GM18508 (cell line): ENCODE data around the gene FGFBP1.

ENCODE experiments used
- ATAC-seq: cut with Tn5 transposase; IDR thresholded peaks from one replicate; pipeline ENCODE4 v1.9.1; 2021; ENCODE audit warnings: moderate number of reproducible peaks; ENCODE audit not compliant: insufficient read depth, unreplicated experiment

Gene FGFBP1

DNA sequence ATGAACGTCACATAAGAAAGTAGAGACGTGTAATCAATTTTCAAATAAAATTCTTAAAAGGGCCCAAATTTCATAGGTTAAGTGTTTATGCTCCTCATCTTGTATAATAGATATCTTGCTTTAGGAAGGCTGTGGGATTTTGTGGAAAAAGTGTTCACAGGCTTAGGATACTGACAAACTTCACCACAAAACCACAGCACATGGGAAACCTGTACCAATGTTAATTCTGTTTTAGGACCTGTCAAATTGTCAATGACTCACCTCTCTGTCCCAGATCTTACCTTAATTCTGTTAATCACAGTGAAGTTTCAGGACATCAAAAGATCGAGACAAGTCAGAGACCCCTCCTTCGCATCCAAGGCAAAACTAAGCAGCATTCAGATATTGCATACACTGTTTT lies 24.2 kb downstream of the FGFBP1 start:
- no peak for ATAC-seq

GRCh38 chr4:15913631-15913970 lies 24.9 kb downstream of the FGFBP1 start:
- ATAC-seq = no peak

GRCh38 chr4:15912961-15913630 lies 25.4 kb downstream of the FGFBP1 start:
- ATAC-seq = no peak

DNA sequence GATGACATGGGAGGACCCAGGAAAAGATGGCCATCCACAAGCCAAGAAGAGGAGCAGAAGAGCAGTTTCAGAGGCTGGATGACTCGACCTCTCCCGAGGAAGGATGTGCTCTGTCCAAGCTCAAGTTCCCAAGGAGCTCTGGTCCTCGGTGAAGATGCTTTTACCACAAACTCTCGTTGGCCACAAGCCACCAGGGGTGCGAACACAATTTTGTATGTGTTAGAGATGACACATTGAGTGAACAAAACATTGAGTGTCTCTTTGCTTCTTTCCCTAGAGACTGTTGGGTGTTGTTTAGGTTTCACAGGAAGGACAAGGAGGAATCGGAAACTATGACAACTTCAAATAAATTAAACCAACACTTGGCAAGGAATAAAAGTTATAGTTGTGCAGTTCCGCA lies 26.3 kb downstream of the FGFBP1 start:
- ATAC-seq = no peak

- no peak for ATAC-seq
These were observed 28.2 kb downstream of the FGFBP1 start for GRCh38 chr4:15910155-15910940.

- ATAC-seq = no peak
These were observed 31.1 kb downstream of the FGFBP1 start for GRCh38 chr4:15907430-15907829.

DNA sequence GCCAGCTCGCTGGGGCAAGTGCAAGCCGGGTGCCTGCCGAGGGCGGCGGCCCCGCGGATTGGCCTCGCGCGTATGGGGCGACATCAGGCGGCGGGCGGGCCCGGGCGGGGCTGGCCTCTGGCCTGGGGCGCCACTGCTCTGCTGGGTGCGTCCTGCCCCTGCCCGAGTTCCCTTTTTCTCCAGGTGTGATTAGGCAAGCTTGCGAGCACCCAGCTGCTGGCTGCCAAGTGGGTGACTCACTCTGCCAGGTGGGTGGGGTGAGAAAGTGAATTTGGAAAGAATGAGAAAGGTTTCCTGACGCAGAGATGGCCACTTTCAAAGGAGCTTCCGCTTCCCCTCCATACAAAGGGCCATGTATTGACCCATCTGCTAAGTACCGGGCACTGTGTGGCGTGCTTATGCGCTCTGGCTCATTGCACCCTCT lies 32.5 kb downstream of the FGFBP1 start:
- no peak for ATAC-seq

DNA sequence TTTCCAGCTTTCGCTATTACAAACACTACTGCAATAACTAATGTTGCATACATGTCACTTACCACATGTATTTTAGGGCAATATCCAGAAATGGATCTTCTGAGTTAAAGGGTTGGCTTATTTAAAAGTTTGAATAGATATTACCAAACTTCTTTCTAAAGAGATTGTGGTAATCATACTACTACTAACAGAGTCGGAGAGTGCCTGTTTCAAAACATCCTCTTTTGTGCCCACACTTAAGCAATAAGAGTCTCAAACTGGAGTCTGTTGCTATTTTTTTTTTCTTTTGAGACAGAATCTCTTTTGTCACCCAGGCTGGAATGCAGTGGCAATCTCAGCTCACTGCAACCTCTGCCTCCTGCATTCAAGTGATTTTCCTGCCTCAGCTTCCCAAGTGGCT lies 35.8 kb downstream of the FGFBP1 start:
- no peak for ATAC-seq

DNA sequence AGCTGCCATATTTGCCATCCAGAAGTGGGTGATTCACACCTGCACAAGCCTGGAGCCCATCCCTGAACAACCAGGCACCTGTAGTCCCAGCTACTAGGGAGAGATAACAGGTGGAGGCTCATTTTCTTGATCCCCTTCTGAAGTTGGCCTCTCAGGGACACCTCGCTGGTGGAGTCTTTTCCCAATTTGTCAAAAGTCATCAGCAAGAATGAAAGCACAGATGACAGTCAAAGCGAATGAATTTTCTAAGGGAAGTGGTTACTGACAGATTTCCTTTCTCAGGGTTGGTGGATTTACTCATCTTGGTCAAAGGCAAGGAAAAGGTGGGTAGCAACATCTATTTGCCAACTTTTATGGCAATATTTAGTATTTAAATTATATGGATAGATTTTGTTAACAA lies 36.5 kb downstream of the FGFBP1 start:
- no peak for ATAC-seq

DNA sequence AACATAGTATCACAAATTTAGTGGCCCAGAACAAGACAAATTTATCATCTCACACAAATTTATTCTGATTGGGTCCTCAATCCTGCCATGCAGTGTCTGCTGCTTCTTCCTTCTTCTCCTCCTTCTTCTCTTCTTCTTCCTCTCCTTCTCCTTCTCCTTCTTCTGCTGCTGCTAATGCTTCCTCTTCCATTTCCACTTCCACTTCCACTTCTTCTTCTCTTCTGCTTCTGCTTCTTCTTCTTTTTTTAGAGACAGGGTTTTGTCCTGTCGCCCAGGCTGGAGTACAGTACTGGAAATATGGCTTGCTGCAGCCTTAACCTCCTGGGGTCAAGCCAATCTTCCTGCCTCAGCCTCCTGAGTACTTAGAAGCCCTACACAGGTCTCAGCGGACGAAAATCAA lies 37.5 kb downstream of the FGFBP1 start:
- ATAC-seq = no peak

- ATAC-seq = no peak
These were observed 39.0 kb downstream of the FGFBP1 start for GRCh38 chr4:15899511-15899910.

GRCh38 chr4:15898902-15899301 lies 39.6 kb downstream of the FGFBP1 start:
- no peak for ATAC-seq

- ATAC-seq = no peak
These were observed 41.0 kb downstream of the FGFBP1 start for GRCh38 chr4:15897577-15897976.

- no peak for ATAC-seq
These were observed 43.3 kb downstream of the FGFBP1 start for GRCh38 chr4:15894921-15895916.

DNA sequence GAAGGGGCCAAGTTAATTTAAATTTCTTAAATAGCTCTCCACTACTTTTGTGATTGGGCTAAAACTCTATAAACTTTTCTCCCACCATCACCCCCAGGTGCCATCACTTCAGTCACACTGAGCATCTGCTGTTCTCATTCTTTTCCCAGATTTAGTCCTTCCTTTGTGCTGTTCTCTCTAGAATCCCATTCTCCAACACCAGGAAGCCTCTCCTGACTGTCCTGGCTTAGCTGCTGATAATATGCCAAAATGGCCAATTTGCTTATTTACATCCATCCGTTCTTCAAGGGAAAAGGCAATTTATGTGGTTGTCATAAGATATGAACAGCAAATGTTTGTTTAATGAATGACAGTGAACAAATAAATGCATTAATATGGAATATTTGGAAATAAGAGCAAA lies 44.1 kb downstream of the FGFBP1 start:
- ATAC-seq = no peak

GRCh38 chr4:15893962-15894361 lies 44.6 kb downstream of the FGFBP1 start:
- ATAC-seq = no peak

DNA sequence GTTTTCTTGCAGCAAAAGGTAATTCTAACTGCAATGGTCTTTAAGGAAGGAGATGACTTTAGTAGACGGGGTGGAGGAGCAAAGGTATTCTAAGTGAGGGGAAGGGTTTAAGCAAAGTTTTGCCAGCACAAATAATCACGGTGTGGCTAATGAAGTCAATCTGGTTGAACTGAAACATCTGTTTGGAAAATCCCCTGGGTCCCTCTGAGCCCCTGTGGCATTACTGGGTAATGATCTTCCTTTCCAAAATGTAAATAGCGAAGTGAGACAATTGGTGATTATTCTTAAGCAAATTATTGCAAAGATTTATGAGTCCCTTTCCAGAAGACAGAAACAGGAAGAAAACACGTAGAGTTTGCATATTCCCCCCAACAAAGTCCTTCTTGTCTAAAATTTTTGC lies 47.2 kb downstream of the FGFBP1 start:
- peak; percentile 83 for ATAC-seq

DNA sequence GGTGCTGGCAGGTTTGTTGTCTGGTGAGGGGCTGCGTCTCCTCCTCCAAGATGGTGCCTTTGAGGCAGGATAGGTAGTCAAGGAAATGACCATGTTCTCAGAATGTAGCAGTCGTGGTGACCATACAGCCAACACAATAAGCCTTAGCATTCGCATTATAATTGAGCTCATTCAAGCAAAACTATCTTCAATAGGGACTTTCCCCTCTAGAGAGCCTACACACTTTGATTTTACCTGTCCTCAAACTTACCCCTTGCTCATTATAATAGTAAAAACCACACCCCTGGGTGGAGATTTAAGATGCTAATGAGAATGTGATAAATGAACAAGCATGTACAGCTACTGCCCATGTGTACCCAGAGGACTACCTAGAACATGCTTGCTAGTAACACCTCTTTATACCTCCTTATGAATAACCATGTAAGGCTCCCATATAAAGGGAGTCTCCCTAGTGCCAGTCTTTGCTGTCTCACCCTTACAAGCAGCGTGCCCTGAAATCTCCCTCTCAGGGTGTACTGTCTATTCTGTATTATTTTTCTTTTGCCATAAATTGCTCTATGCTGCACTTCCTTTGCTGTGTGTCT lies 48.2 kb downstream of the FGFBP1 start:
- ATAC-seq = no peak

DNA sequence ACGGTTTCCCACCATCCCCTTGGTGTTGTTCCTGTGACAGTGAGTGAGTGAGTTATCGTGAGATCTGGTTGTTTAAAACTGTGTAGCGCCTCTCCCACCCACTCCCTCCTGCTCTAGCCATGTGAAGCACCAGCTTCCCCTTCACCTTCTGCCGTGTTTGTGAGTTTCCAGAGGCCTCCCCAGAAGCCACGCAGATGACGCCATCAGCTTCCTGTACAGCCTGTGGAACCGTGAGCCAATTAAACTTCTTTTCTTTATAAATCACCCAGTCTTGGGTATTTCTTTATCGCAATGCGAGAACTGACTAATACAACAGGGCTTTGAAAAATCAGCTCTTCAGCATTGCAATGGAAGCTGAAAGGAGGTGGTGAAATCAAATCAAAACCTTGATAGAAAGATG lies 50.0 kb downstream of the FGFBP1 start:
- ATAC-seq = no peak
